Eye (tissue), 1 donor: ENCODE results near the gene MPIG6B.

ENCODE experiments used
- DNase-seq: peaks from one replicate; pipeline ENCODE4 v3.0.0-alpha.2; 2015

Gene MPIG6B

DNA sequence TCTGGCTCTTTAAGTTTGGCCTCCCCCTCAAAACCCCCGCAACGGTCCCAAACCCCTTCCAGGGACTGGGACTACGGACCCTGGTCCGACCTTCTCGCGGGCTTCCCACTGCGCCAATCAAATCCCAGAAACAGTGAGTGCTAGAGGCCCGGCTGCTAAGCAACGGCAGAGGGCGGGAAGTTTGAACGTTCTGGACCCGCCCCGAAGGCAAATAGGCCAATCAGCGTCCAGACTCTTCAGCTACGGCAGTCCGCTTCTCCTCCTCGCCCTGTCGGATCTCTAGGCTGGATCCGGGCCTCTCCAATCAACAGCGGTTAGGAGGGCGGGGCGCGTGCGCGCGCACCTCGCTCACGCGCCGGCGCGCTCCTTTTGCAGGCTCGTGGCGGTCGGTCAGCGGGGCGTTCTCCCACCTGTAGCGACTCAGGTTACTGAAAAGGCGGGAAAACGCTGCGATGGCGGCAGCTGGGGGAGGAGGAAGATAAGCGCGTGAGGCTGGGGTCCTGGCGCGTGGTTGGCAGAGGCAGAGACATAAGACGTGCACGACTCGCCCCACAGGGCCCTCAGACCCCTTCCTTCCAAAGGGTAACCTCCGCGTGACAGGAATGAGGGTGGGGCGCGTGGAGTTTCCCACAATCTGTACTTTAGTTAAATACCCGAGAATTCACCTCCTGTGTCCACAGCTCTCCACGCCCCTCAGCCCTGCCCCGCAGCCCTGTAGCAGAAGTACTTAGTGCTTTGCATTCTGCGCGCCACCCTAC, 16.6 kb downstream of the MPIG6B start, which contains the start of gene MSH5:
MSH5 (plus strand) TSS at position 367 of the 758 bp plus-strand sequence. CDS start 462 bp downstream, outside the sequence.
- DNase-seq, result peak; percentile 100

DNA sequence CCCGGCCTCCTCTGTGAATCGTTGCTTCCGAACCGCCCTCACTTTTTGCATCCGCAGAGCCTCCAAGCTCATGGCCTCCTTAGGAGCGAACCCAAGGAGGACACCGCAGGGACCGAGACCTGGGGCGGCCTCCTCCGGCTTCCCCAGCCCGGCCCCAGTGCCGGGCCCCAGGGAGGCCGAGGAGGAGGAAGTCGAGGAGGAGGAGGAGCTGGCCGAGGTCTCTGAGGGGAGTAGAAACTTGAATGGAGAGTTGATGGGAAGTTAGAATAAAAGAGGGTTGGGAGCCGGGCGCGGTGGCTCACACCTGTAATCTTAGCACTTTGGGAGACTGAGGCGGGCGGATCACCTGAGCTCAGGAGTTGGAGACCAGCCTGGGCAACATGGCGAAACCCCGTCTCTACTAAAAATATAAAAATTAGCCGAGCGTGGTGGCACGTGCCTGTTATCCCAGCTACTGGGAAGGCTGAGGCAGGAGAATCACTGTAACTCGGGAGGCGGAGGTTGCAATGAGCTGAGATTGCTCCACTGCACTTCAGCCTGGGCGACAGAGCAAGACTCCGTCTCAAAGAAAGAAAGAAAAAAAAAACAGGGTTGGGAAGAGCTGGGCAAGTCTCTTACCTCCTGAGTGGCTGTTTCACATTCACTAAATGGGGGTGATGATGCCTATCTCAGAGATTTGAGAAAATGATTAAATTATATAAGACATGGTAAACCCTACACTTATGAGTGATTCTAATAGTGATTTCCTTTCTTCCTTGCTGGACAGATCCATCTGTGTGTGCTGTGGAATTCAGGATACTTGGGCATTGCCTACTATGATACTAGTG, 17.4 kb downstream of the MPIG6B start:
- no peak for DNase-seq

DNA sequence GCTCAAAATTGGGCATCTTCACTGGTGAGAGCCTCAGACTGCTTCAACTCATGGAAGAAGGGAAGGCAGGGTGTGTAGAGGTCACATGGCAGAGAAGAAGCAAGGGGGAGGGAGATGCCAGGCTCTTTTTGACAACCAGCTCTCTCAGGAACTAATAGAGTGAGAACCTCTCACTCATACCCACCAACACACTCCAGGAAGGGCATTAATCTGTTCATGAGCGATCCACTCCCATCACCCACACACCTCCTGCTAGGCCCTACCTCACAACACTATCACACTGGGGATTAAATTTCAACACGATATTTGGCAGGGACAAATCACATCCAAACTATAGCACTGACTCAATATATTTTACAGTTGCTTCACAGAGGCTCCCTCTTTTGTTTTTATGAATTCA, 18.6 kb downstream of the MPIG6B start:
- DNase-seq, result no peak

DNA sequence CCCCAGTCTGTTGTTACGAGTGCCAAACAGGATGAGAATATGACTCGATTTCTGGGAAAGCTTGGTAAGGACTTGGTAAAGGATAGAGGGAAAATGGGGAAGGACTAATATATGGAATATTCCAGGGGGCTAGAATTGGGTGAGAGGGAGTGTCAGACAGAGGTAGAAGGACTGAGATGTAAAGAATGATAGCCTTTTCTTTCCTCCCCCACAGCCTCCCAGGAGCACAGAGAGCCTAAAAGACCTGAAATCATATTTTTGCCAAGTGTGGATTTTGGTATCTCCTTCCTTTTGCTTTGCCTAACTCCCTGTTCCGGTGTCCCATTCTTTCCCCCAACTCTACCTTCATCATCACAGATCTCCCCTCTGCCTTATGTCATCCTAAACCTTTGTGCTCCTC, 19.7 kb downstream of the MPIG6B start:
- DNase-seq, result no peak

DNA sequence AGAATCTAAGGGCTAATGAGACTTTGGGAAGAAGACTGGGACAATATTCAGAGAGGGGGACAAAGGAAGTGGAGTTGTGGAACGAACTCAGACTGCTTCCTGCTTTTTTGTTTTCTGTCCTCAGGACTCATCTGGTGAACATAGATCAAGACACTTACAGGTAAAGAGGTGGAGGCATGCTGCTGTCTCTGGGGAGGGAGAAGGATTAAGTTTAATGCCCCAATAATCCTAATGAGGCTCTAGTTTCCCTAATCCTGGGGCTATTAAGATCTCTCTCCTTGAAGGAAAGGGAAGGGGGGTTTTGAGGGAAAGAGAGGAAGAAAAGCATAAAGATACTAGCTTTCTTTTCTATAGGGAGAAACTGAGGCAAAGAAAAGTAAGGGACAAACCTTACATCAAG, 21.2 kb downstream of the MPIG6B start:
- no peak for DNase-seq

DNA sequence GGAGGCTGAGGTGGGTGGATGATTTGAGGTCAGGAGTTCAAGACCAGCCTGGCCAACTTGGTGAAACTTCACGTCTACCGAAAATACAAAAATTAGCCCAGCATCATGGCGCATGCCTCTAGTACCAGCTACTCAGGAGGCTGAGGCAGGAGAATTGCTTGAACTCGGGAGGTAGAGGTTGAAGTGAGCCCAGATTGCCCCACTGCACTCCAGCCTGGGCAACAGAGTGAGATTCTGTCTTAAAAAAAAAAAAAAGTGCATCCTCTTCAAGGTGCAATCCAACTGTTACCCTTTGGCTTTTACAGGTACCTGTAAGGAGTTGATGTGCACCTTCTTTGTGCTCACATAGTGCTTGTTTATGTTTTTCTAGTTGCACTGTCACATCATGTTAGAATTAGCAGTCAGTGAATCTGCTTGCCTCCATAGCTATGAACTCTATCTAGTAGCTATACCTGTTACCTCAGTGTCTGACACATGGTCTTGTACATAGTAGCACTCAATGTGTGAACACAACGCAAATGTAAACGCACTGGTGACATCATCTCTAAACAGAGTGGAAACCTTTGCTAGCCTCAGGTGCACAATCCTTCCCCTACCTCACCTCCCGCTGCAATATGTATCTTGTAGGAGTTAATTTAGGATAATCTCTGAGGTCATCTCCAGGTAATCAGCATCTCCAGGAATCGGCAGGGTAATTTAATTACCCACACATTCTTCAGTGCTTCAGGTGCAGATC, 26.3 kb downstream of the MPIG6B start:
- no peak for DNase-seq

DNA sequence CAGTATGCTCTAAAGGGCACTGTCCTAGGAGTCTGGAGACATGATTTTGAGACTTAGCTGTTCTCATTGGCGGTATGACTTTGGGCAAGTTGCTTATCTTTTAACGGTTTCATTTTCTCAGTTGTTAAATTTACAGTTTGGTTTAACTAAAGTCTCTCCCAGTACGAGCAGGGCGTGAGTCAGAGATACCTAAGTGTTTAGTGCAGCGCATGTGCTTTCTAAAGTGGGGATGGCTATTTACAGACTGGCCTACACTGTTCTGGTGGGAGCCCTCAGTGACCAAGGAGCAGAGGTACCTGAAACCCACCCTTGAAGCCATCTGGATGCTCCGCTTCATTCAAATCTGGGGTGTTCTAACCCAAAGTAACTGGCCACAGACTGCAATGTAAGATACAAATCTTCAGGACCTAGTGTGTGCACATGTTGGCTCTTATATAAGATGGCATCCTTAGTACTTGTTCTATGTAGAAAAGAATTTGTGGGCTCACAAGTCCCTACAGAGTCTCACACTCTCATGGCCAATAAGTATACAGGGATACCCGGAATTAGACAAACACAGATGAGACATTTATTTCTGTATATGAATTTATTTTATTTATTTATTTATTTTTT, 27.3 kb downstream of the MPIG6B start:
- DNase-seq, result no peak

DNA sequence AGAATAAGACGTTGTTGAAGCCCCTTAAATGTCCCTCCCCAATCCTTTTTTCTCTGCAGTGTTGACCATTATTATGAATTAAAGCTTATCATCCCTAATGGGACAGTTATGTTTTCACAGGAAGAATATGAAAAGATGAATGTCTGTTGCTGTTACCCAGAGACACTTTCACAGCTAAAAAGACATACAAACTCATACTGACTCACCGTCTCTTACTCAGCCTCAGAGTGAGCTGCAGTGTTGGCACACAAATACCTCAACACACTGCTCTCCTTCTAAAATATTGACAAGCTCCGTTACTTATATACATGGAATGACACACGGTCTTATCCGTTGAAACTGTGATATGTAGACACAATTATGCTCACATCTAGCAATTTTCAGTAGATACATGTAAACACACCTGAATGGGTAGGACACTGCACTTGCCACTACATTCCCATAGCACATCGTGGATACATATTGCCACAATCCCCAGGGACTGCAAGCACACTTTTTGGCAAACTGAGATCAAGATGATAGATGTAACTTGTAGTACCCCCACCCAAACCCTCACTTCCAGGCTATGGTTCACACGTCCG, 29.7 kb downstream of the MPIG6B start:
- DNase-seq, result no peak

DNA sequence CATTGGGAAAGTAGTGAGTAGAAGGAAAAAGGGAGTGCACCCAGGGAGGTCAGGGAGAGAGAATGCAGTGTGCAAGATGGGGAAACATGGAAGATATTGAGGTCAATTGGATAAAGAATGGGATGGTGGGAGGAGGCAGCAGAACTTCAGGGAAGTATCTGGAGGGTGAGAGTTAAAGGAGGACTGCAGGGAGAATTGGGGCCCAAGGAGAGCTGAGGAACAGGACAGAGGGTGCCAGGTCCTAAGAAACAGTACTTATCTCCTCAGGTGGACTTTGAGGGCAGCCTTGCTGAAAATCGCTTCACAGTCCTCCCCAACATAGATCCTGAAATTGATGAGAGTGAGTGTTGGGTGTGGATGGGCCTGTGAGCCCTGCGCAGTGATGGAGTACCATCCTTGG, 35.1 kb downstream of the MPIG6B start:
- DNase-seq, result no peak

DNA sequence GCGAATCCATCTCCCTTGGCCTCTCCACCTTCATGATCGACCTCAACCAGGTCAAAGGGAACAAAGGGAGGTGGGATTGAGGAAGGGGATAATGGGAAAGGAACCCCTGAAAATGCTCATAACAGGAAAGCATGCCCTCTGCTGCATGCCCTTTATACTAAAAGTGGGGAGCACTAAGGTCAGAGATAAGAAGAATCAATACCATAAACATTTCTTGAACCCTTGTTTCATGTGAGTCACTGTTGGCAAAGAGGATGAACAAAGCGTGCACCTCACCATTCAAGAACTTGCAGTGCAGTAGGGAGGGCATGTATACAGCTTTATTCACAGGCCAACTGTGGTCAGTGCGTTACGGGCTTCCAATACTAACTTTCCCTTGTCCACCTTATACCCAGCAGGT, 37.6 kb downstream of the MPIG6B start:
- no peak for DNase-seq

DNA sequence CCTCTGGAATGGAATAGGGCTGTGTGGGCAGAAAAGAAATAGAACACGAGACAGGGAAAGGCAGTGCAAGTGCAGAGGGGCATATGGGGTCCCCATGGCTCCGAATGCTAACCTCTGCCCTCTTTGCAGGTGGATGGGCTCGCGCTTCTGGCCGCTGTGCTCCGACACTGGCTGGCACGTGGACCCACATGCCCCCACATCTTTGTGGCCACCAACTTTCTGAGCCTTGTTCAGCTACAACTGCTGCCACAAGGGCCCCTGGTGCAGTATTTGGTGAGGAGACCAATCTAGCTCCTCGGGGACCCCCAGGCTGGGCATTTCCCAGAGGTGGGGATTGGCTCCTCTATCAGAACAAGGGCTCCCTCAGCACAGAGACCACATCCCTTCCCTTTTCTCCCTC, 38.2 kb downstream of the MPIG6B start:
- DNase-seq, result no peak

DNA sequence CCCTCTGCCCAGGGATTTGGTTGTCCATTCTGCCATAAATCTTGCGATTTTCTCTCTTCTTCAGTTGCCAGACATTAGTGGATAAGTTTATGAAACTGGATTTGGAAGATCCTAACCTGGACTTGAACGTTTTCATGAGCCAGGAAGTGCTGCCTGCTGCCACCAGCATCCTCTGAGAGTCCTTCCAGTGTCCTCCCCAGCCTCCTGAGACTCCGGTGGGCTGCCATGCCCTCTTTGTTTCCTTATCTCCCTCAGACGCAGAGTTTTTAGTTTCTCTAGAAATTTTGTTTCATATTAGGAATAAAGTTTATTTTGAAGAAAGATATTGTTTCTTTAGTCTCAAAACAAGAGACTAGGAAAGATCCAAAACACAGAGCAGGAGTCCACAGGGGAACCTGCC, 39.2 kb downstream of the MPIG6B start, which contains the start of gene SAPCD1:
SAPCD1 (plus strand) TSS at position 301 of the 400 bp plus-strand sequence. CDS start 399 bp downstream, outside the sequence.
- no peak for DNase-seq

DNA sequence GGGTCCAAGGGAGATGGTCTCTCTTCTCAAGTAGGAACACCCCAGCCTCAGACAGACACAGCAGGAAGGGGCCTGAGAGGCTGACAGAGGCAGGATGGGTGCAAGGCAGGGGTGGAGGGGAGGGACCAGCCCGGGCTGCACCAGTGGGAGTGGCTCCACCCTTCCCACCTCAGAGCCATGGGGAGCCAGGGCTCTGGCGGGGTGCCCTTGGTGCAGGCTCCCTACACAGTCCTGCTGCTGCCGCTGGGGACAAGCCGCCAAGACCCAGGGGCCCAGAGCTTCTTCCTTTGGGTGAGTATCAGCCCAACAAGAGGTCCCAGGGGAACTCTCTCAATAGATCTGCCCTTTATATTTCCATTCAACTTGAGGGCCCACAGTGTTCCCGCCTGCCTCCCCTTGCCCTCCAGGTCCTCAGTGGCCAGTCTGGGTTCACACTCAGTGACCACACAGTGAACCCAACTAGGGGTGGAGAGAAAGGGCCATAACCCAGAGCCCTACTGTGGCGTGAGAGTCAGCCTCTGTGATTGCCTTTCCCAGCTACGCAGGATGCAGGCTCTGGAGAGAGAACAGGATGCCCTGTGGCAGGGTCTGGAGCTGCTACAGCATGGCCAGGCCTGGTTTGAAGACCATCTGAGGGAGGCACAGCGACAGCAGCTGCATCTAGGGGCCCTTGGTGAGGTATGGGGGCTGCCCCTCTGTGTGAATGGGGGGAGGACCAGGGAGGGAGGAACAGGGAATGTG, 39.9 kb downstream of the MPIG6B start:
- DNase-seq, result no peak

DNA sequence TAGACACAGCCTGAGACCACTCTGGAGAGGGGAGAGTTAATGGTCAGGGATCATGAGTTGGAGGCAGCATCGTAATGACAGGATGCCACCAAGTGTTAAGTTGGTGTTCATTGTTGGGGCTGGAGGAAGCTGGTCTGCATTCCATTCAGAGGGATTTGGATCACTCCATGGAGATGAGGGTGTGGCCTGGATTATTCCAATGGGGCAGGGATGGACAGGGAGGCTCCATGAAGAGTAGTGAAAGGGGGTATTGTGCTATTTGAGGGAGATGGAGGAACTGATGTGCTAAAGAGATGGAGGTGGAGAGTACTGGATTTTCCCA, 40.4 kb downstream of the MPIG6B start:
- DNase-seq, result peak; percentile 93

DNA sequence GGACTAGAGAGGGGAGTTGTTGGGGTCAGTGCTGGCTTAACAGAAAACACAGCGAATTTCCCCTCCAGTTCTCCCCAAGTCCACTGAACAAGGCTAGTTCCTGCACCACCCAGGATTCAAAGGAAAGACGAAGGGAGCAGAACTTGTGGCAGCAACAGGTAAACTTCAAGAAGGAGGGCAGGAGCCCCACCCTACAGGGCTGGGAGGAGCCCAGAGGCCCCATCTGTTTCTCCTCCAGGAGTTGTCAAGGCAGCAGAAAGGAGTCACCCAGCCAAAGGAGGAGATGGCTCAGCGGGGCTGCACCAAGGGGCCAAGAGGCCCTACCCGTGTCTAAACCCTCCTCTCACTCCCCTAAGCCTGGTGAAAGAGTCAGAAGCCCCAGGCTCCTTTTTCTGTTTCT, 41.0 kb downstream of the MPIG6B start:
- peak; percentile 16 for DNase-seq

DNA sequence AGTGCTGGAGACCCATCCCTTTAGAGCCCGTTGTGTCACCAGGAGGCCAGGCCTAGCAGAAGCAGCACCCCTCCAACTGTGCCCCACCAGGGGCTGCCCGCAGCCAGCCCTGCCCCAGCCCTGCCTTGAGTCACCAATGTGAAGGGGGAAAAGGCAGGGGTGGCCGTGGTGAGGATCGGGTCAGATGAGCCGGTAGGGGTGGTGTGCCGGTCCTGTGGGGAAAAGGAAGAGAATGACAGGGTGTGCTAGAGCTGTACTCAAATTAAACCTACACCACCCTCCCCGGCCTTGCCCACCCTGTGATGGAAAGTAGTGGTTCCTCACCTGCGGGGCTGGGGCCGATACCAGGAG, 42.4 kb downstream of the MPIG6B start:
- no peak for DNase-seq

DNA sequence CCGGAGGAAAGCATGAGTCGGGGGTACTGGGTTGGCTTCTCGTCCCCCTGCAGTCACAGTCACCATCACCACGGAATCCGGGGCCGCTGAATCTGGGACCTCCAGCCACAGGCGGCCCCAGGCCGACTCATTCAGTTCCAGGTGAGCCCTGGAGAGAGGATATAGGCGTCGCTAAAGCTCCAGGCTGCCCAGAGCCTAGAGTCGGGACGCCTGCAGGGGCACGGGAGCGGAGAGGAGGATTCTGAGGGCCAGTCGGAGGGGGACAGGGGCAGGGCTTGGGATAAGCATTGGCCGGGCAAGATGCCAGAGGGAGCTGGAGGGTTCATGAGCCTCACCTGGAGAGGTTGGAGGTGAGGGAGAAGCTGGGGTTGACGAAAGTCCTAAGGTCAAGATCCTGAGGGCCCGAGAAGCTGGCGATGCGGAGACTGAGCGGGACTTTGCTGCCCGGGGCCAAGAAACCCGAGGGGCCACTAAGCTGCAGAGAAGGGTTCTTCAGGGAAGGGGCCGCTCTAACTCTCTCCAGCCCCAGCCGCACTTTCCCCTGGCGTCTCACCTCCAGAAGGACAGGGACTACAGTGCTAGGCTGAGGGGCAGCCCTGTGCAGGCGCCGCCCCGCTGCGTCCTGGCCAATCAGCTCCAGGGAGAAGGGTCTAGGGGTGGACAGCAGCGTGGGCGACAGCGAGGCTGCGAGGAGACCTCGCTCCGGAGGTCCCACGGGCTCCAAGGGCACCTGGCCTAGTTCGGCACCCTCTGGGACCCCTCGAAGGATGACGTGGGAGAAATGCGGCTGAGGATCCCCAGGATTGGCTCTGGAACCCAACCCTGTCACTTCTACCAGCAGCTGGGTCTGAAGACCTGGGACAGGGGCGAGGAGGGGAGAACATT, 43.0 kb downstream of the MPIG6B start:
- DNase-seq, result peak; percentile 65

DNA sequence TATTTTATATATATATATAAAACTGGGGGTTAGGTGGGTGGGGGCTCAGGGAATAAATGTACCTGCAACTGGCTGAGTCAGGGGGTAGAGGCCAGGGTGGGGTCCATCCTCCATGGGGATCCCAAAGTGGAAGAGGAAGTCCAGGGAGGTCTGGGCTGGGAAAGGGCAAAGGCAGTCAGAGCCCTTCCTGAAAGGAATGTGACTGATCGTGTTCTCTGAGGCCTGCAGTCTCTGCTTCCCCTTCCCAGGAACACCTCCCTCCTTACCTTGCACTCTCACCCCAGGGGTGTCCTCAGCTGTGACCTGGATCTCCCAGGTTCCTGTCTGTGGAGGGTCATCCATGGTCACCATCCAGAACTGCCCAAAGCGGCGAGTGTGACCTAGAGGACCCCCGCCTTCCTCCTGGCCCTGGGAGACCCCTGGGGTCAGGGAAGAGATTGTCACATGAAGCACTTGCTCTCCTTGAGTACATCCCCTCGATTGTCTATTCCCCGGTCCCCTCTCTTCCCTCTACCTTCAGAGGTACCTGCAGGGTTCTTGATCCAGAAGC, 44.0 kb downstream of the MPIG6B start:
- no peak for DNase-seq

DNA sequence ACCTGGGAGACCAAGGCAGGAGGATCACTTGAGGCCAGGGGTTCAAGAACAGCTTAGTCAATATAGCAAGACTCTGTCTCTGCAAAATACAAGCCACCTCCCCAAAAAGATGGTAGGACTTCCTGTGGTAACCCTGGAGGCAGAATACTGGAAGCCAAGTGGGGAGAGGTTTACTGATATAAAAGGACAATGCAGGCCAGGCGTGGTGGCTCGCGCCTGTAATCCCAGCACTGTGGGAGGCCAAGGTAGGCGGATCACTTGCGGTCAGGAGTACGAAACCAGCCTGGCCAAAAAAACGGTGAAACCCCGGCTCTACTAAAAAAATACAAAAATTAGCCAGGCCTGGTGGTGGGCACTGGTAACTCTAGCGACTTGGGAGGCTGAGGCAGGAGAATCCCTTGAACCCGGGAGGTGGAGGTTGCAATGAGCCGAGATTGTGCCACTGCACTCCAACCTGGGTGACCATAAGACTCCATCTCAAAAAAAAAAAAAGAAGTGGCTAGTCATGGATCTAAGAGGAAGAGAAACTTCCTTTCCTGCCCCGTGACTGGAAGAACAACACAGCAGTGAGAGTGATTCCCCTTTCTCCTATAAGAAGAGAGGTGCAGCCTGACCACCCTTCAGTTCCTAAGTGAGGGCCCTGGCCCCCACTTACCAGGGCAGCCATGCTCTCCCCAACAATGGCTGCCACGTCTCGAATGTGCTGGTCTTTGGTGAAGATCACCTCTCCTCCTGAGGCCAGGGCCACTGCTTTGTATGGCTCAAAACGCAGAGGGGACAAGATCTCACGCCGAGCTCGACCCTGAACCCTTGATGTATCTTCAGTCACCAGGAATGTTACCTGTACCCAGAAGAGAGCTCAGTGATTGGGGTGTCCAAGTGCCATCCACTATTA, 45.4 kb downstream of the MPIG6B start:
- DNase-seq, result no peak
